ENCODE data around the gene PTGER4. TPM values are rescaled to one million over a fixed set of nuclear protein-coding genes. Genes with fewer than 3 reads are reported as not detected.

The PTGER4 gene
- total RNA-seq, 1 experiment from 2014 or later: 7.9 TPM

Other genes starting within 250 kb of the PTGER4 start
- 18.2 and 27.6 TPM in 2 replicates for gene TTC33, start 76.0 kb downstream of the PTGER4 start, total RNA-seq (2014; rRNA removed; shearing (Covaris generic))
- gene PRKAA1, start 118.5 kb downstream of the PTGER4 start, total RNA-seq (2014; rRNA removed; shearing (Covaris generic)): 47.1 and 75.6 TPM in 2 replicates
- gene RPL37, start 155.3 kb downstream of the PTGER4 start, total RNA-seq (2014; rRNA removed; shearing (Covaris generic)): 104 and 179 TPM in 2 replicates
- 7.2 and 8.3 TPM in 2 replicates for gene CARD6, start 161.5 kb downstream of the PTGER4 start, total RNA-seq (2014; rRNA removed; shearing (Covaris generic))
- gene C7, start 229.6 kb downstream of the PTGER4 start, total RNA-seq (2014; rRNA removed; shearing (Covaris generic)): 1.3 and 4.0 TPM in 2 replicates